ENCODE results near the gene HOXD9.

The HOXD9 gene

GRCh38 chr2:176172007-176172894 lies 49.7 kb downstream of the HOXD9 start:
- DNase-seq, result no peak

- DNase-seq, result no peak
Measured at GRCh38 chr2:176172895-176173566, 50.5 kb downstream of the HOXD9 start.

GRCh38 chr2:176173567-176174381 lies 51.3 kb downstream of the HOXD9 start:
- no peak for DNase-seq

GRCh38 chr2:176174382-176174823 lies 51.9 kb downstream of the HOXD9 start:
- DNase-seq, result no peak

All from NCI-H2029 treated with DMSO at 0.1 percent for 48 hours (cell line).